ENCODE results near the gene ZNF101.

ZNF101 gene

DNA sequence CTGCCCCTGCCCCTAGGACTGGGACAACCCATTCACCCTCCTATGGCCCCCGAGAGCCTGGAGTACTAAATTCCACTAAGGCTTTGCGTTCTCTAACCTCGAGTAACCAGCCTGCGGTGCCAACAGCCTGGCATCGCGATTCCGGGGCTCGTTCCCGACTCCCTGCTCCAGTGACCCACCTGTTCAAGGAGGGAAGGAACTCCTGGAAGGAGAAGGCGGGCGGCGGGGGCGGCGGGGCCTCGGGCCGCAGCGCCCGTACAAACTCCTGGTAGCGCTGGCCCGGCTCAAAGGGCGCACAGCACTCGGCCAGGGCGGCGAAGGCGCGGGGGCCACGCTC lies 31.5 kb upstream of the ZNF101 start:
- H3K4me3 ChIP-seq = no peak overlapping the region

DNA sequence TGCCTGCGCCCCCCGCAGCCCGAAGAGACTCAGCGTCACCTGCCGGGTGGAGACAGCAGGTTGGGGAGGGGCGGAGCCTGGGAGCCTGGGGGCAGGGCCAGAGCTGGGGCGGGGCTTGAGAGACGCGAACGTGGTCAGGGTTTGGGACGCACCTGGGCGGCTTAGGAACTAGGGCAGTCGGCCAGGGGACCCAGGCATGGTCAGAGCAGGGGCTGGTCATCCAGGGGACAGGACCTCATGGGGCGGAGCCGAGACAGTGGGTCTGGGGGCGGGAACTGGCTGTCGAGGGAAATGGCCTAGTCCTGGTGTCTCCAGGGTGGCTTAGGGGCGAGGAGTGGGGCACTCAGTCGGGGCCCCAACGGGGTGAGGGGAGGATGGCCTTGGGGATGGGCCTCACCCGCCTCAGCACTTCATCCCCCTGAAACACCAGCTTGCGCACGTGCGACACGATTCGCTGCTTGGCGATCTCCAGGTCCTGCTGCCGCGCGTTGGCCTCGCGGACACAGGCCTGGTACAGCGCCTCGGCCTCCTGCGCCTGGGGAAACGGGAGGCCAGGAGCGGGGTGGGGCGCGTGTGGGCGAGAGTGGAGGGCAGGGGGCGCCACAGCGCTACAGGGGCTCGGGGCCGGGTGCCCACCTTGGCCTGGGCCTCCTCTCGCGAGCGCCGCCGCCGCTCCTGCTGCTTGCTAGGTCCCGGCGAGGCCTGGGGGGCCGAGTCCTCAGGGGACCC lies 31.0 kb upstream of the ZNF101 start:
- Histone ChIP-seq H3K27ac (no peak overlapping the region), H3K4me3 (no peak overlapping the region)

More for the DNA sequence above, 31.5 kb upstream of the ZNF101 start:
- no peak overlapping the region for H3K27ac ChIP-seq

DNA sequence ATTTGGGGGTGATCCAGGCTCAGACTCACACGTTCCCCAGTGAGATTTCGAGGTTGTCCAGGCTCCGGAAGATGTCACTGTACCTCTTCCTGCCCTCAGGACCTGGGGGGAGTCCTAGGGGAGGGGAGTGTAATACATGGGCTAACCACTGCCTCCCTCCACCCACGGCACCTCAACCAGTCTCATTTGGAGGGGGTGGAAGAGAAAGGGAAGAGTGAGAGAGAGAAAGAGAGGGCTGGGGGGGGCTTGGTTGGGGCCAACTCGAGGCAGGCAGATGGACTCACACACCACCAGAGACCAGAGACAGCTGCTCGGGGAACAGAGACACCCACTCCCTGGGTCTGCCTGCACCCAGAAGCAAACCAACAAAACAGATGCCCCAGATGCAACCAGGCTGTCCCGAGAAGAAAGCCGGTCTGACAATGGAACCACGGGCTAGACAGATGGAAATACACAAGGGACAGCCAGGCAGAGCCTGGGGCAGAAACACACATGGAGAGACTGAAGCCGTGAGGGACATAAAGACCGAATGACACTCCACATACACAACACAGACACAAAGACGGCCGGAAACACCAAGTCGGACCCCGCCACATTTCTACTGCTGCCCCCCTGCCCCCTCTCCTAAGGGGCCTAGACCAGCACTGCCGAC lies 26.0 kb upstream of the ZNF101 start:
- Histone ChIP-seq H3K27ac (peak overlapping the region; percentile 59 to 97 (median 88)), H3K4me3 (peak overlapping the region; percentile 72 to 97 (median 85))

DNA sequence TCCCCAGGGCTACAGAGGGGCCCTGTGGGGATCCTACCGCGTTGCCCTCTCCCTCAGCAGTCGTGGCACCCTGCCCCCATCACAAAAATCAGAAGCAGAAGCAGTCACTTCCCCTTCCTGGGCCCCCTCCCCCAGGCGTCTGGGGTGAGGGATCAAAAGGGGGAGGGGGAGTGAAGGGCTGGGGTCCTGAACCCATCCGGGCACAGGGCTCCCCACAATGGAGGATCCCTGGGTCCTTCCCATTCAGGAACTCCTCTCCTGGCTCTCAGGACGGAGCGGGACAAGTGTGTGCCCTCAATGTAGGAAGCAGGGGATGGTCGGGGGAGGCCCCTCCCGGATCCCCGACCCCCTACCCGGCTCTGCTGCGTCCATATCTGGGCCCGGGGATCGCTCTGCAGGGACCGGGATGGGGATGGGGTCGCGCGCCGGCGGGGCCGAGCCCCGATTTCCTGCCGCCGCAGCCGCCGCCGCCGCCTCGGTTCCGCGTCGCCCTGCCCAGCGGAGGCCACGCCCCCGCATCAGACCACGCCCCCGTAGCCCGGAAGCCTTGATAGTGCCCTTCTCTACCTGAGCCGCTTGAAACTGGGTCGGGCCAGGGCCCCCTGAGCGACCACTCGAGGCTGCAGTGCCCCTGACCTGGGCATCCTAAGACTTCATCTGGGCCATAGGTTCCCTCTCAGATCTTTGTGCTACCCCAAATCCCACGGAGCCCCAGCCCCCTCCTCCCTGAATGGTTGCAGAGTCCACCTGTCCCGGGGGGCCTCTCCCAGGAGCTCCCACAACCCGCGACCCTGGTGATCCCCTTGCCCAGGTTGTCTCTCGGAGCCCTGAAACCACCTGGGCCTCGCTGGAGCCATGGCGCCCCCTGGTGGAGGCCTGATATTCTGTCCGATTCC lies 25.2 kb upstream of the ZNF101 start, which contains the start of gene GMIP:
TSS of gene GMIP (minus strand) at position 500 of the 896 bp plus-strand sequence. CDS start at position 372, 128 bp downstream.
- peak within 1 kb of the TSS; percentile 59 to 97 (median 88) for H3K27ac ChIP-seq
- peak within 1 kb of the TSS; percentile 72 to 97 (median 85) for H3K4me3 ChIP-seq

DNA sequence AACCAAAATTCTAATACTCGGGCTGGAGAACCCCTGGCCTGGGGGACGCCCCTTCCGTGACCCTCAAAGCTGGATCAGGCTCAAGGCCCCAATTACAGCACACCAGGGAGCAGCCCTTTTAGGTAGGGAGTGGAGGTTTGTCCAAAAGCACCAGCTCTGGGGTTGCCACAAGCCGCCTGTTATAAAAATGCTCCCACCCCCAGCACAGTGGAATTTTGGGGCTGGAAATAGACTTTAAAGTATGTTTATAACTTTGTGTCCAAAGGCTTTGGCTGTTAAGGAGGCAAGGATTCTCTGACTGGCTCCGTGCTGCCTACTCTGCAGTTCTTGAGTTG lies 24.6 kb upstream of the ZNF101 start:
- Histone ChIP-seq H3K4me3 (peak overlapping the region in 6 of 7 experiments; percentile 72 to 97 (median 88)), H3K27ac (peak overlapping the region in 18 of 21 experiments; percentile 76 to 97 (median 90))

DNA sequence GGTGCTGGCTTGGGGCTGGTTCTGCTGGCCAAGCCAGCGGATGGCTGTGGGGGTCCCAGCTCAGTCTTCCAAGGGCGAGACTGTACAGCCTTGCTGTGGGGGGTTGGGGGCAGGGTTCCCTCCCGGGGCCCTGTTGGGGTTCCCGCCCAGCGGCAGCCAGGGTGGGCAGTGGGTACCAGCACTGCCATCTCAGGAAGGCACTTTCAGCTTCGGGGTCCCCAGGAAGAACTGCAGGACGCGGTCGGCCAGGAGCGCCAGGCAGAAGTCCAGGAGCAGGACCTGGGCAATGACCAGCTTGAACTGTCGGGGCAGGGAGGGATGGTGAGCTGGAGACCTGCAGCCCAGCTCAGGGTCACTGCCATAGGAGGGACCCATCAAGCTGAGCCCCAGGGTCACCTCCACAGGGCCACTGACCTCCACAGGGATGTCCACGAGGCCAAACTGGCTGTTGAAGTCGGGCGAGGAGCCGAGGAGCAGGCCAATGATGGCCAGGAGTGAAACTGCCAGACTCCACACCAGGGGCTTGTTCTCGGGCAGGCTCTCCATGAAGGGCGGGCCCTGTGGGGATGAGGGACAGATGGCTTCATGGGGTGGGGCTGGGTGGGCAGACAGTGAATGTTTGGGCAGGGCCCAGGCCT lies 23.3 kb upstream of the ZNF101 start:
- no peak overlapping the region for H3K4me3 ChIP-seq
- H3K27ac ChIP-seq = no peak overlapping the region

DNA sequence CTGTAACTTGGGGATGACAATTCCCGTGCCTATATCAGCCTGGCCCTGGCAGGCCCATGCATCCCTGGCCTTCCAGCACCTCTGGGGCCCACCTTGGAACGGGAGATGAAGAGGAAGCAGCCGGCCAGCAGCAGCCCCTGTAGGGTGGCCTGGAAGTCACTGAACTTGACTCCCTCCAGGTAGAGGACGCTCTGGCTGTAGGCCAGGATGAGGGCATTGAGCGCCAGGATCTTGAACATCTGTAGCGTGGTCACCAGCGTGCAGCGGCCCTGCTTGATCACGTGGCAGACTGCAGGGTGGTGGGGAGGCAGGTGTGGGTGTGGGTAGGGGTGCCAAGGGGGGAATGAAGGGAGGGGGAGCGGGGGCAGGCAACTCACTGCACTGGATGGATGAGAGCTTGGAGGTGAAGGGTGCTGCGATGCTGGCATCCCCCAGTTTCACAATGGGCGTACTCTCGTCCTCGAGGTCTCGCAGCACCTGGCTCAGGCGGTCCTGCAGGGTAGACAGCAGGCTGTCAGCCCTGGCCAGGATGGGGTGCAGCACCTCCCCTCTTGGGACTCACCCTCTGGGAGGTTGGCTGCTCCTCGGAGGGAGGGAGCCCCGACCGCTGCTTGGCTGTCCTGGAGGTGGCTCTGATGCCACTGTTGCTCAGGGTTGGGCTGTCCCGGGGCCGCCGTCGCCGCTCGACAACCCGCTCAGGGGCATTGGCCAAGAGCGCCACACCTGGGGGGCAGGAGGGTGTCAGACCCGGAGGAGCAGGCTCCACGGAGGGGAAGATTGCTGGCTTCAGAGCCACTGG lies 21.4 kb upstream of the ZNF101 start:
- no peak overlapping the region for H3K27ac ChIP-seq
- no peak overlapping the region for H3K4me3 ChIP-seq

DNA sequence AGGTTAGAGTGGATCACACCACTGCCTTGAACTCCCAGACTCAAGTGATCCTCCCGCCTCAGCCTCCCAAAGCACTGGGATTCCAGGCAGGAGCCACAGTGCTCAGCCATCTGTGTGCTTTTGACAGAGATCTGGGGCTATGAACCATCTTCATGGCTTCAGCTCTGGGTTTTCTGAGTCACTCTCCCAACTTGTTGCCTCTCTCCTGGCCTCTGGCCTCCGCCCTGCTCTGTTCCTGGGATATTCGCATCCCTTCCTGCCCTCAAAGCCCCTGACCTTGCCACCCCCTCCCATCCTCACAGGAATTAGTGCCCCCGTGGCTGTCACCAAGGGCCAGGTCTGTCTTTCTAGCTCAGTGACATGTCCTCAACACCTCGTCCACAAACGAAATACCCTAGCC lies 19.5 kb upstream of the ZNF101 start:
- H3K4me3 ChIP-seq = no peak overlapping the region
- H3K27ac ChIP-seq = no peak overlapping the region

DNA sequence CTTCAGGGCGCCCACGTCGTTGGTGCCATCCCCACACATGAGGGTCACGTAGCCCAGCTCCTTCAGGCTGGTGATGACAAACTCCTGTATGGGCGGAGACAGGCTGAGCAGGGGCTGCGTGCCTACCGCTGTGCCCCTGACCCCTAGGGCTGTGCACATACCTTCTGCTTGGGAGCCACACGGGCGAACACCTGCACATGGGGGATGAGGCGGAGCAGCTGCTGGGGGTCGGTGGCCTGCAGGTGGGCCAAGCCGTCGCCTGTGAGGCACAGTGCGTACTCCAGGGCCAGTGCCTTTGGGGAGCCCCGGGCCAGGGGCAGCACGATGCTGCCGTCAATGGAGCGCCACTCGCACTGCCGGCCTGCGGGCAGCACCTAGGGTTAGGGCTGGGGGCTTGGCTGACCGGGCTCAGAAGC lies 19.1 kb upstream of the ZNF101 start:
- H3K4me3 ChIP-seq = no peak overlapping the region
- H3K27ac ChIP-seq = no peak overlapping the region

DNA sequence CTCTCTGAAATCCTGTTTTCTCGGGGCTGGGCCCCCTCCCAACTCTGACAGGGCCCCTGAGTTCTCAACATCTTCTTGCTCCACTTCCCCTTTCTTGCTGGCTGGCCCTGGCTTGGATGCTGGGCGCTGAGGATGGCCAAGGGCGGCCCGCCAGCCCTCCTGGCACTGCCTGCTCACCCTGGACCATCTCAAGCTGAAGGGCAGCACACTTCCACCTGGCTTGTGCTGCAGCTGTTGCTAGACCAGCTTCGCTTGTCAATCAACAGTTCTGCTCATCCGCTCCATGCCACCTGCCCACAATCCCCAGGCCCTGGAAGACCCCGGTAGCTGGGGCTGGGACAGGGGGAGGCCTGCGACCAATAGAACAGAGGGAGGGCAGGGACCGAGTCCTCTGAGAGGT lies 18.3 kb upstream of the ZNF101 start:
- H3K27ac ChIP-seq = no peak overlapping the region
- H3K4me3 ChIP-seq = no peak overlapping the region

DNA sequence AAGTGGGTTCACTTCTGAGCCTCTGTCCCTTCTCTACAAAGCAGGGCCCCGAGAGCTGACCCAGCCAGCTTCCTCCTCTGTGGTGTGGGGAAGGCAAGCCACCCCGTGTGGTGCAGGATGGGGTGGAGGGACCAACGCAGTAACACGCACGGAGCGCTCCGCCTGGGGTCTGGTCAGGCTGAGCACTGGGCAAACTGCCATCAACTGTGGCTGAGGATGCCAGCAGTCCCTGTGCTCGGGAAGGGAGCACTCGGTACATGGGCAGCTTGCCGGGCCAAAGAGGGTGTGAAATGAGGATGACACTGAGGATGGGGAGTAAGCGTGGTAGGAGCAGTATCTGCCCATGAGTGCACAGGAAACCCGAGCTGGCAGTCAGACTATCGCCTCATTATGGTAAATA lies 17.6 kb upstream of the ZNF101 start:
- Histone ChIP-seq H3K27ac (no peak overlapping the region), H3K4me3 (no peak overlapping the region)

DNA sequence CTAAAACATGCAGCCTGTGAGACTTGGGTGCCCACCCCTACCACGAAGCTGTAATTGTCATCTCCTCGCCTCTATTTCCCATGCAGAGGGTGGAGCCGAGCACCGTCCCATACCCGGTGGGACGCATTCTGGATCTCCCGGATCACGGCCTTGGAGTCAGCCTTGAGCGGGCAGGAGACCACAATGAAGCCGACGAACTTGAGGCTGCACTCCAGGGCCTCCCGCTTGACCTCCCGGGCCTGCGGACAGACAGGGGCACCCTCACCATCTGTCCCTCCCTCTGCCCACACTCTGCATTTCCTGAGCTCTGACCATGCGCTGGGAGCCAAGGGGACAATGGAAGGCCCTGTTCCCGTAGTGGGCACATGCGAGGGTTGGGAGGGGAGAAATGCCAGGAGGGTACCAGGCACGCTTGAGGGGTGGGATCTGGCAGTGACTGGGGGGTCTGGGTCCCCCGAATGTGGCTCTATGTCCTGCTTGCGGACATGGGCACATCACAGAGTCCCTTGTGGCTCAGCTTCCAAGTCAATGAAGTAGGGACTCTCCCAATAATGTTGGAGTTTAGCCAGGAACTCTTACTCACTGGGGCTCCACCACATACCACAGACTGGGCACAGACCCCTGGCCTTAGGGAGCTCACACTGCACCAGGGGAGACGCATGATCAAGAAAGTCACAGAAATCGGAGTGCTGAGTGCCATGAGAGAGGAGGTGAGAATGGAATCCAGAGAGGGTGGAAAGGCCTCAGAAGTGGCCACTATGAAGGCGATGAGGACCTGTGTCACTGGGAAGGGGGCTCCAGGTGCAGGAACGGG lies 15.9 kb upstream of the ZNF101 start:
- no peak overlapping the region for H3K27ac ChIP-seq

DNA sequence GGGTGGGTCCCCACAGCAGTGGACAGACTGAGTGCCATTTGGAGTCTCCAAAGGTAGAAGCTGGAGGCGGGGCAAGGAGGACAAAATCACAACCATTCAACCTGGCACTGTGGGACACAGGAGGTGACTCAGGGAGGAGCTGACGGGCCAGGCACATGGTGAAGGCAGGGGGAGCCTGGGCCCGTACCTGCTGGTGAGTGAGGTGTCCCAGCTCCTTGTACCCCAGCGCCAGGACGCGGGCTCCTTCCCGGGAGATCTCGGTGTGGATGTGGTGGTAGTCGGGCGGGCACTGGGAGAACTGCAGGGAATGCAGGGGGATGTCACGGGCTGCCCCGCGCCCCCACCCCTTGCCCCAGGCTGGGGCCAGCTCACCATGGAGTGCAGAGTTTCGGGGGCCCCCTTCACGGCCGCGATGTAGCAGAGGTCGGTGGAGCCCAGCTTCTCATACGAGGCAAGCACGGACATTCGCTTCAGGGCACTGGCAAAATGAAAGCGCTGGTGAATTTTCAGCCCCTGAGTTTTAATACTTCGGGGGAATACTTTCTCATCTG lies 15.0 kb upstream of the ZNF101 start:
- Histone ChIP-seq H3K4me3 (no peak overlapping the region), H3K27ac (no peak overlapping the region)

More for the DNA sequence above, 15.9 kb upstream of the ZNF101 start:
- no peak overlapping the region for H3K4me3 ChIP-seq

DNA sequence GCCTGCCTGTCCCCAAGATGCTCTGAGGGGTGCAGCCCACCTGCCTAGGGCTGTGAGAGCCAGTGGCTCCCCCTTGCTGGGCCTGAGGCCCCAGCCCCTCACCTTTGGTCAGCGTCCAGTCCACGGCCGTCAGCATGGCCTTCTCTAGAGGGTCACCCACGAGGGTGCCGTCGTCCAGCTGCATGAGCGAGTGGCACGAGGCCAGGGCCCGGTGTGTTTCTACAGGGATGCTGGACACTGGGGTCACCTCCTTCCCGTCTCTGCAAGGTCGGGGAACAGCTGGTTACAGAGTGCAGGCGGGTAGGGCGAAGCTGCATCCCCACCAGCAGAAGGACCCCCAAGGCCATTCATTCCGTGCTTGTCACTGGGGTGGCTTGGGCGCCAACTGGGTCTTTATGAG lies 14.2 kb upstream of the ZNF101 start:
- no peak overlapping the region for H3K27ac ChIP-seq
- H3K4me3 ChIP-seq = no peak overlapping the region

DNA sequence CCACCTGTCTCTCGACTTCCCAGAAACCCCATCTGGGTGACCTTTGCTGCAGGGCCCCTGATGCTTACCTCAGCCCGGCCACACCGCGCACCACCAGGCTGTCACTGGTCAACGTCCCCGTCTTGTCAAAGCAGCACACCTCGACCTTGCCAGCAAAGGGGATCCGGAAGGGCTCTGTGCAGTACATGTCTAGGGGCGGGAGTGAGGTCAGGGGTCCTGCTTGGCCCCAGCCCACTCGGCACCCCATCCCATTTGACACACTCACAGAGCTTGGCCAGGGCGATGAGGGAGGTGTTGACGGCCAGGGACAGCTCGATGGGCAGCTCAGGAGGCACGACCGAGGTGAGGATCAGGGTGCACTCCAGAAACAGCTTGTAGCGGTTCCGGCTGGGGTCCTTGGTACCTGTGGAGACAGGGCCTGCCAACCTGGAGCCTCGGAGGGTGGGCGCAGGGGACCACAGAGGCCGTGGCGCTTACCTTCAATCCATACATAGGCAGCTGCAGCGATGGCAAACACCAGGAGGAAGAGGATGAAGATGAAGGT lies 13.5 kb upstream of the ZNF101 start:
- Histone ChIP-seq H3K4me3 (no peak overlapping the region), H3K27ac (no peak overlapping the region)

DNA sequence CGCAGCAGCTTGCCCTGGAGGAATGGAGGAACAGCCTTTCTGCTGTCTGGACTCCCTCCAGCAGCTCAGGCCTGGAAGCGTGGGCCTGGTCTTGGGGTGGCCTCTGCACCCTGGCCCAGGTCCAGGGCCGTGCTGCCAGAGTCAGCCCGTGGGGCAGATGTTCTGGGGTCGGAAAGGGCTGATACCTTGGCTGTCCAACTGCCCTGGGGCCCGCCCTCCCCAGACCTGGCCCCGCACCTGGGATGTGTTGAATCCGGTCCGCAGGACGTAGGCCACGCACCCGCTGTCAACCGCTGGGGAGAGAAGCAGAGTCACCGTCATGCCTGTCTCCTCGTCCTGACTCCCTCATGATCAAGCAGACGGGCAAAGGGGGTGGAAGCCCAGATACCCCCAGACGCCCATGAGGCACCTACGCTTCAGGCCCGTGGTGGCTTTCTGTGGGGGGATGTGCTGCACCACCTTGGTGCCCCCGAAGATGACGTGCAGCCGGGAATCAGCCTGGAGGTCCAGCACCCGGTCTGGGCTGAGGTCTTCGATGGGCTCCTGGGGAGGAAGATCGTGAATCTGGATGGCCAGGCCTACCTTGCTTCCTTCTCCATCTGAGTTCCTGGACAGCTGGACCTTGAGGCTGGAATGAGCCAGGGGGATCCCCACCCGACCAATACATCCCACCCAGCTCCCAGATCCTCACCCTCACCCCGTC lies 12.8 kb upstream of the ZNF101 start:
- no peak overlapping the region for H3K4me3 ChIP-seq
- H3K27ac ChIP-seq = no peak overlapping the region
